GM19463 (cell line): ENCODE data around the gene HDAC9.

ENCODE experiments used
- ATAC-seq: cut with Tn5 transposase; IDR thresholded peaks from one replicate; pipeline ENCODE4 v1.9.1; 2021; ENCODE audit warnings: mild to moderate bottlenecking, moderate library complexity; ENCODE audit not compliant: unreplicated experiment

The HDAC9 gene

DNA sequence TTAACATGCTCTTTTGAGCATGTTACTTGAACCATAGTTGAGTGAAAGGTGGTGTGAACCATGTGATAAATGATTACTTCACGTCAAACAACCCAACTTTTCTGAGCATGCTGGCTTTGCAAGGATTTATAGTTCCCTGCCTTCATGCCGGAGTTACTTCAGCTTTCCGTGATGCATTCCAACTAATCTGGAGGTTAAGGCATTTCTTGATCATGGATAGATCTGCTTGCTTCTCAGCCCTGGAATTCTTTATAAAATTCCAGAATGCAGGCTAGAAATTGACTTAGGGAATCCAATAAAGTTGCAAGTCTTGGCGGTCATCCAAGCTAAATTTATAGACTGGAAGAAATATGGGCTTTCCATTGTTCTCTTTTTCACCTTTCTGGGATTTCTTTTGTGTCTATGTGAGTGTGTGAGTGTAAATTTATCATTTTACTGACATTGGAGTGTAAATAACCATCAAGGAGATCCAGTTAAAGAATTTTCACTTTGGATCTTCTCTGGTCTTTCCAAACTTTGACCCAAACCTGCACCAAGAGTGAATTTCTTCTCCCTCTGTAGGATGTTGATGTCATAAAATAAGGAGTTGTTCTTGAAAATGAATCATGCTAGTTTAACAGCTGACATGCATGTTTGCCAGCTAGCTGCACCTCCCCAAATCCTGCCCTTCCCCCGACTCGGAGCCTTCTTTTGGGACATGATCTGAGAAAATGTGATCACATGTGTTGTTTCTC lies 332.9 kb downstream of the HDAC9 start:
- ATAC-seq, result no peak

DNA sequence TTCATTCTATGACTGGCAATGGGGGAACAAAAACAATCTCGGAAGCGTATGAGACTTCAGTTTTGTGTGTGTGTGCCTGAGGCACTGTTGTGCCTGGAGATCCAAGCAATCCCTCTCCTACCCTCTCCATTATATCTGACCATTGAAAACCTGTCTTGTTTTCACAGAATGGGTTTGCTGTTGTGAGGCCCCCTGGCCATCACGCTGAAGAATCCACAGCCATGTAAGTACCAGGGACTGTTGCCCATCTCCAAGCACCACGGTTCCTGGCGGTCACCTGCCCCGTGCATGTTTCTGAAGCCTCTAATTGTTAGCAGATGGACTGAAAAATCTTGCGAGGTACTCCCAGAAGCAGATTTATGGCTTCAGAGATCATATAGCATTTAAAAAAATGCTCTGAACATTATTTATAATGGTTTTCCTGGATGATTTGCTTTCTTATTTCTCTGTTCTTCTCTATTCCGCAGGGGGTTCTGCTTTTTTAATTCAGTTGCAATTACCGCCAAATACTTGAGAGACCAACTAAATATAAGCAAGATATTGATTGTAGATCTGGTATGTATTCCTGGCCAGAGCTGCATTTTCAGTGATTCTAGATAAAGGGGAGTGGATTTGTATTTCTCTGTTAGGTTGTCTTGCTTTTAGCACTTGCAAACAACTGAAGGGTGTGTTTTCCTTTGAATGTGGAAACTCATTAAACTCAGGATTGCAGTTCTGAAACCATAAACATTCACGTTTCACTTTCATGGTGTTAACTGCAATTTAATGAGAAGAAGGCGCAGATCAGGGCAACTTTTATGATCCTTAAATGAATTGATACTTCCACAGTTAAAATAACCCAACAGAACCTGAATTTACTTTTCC lies 333.7 kb downstream of the HDAC9 start:
- ATAC-seq, result no peak

DNA sequence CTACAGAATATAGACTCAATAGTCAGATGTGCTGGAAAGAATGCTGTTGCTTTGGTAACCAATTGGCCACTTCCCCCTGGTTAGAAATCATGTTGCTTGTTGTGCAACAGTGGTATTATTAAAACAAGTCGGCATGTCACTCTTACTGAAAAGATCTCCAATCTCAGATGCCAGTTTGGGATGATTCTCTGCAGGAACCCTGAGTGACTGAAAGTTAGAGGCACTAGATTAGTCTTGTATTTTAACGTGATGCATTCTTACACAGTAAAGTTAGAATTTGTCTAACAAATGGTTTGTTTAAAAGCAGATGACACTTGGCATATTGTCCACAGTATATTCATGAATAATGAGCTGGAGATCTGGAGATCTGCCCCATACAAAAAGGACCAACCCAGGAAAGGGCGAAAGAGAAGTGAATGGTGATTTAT lies 334.3 kb downstream of the HDAC9 start:
- no peak for ATAC-seq

DNA sequence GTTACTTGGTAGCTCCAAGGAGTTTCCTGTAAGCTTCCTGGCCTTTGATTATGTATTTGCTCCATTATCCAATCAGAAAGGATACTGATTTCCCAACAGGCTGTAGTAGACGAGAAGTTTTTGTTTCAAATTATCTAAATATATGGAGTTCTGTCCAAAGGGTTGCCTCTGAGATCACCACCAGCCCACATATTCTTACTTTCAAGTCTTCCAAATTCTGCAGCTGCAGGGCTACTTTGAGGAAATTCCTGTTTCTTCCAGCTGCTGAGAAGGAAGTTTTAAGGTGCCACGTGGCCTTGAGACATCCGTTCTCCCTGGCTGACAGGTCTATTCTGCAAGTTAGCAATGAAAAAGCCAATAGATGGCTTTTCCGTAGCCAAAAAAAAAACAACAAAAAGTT lies 335.9 kb downstream of the HDAC9 start:
- no peak for ATAC-seq

DNA sequence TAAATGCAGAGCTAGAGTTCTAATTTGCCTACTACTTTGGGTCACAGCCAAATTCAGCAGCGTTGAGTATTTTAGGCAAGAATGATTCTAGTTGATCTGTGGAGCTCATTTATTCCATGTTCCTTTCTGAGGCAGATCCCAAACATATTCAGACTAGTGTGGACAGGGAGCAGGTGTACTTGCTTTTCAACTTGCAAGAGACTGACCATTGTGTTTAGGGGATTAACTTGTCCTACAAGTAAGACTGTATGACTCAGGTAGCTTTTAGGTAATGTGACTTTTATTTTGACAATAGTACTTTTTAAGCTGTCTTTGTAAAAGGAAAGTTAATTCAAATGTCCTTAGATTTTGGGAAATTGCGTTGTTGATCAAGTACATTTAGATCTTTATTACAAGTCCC lies 336.4 kb downstream of the HDAC9 start:
- no peak for ATAC-seq

DNA sequence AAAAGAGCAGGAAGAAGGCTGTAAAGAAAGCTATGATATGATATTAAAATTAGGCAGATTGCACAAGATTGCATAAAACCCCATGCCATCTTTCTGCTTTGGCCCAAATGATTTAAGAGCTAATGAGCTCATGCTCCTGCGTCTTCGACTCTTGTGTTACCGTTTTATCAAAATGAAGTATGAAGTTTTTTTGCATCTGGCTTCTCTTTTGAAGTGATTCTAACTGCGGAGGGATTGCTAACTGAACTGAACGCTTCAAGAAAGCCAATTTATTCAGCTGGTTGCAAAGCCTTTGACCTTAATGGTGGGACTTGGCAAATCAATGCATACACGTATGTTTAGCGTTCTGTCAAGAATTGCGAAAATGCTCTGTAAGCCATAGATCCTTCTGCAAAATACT lies 339.0 kb downstream of the HDAC9 start:
- no peak for ATAC-seq

DNA sequence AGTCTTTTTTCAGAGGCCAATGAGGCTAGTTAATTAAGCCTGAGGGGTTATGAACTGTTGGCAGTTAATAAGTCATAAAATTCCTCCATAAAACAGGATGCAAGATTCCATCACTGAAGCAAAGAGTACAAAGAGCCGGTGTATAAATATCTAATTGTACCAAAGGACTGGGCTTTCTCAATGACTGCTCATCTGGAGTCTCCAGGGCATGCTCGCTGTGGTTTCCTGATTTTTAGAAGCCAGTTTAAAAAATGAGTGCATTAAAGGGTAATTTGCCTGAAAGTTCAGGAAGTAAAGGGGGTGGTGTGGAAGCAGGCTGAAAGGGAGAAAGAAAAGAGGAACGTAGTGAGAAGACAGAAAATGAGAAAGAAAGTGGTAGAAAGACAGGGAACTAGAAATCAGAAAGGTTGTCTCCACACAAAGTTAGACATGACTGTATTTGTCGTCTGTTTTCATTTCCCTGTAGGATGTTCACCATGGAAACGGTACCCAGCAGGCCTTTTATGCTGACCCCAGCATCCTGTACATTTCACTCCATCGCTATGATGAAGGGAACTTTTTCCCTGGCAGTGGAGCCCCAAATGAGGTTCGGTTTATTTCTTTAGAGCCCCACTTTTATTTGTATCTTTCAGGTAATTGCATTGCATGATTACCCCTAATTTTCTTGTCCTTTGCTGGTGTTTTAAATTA lies 339.6 kb downstream of the HDAC9 start:
- no peak for ATAC-seq

DNA sequence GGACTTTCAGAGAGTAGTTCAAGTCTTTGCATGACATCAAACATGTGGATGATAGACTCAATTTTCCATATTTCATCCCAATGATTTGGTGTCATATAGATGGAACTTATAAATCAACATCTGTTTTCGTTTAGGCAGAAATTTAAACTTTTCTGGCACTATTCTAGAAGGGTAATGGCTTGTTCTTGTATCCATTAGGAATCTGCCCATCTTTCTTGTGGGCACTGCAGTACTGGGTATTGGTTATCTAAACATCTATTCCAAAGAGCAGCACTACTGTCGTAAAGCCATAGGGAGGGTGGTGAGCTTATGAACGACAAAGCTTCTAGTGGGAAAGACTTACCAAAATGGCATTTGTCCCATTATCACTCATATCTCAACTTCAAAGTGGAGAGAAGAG lies 348.4 kb downstream of the HDAC9 start:
- ATAC-seq, result no peak

DNA sequence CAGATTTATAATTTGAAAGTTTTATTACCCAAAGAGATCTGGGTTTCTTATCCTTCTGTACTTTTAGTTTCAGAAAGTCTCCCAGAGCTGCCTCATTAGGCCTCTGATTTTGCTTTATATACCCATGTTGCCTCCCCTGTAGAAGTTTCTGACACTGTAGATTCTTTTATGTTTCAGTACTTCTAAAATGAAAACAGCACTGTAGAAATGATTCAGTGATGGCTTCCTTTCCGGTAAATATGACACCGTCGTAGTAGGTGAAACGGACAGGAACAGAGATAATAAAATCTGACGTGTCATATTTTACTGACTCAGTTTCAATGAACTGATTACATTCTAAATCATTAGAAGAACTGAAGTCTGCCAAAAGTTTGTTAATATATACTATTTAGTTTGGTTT lies 349.2 kb downstream of the HDAC9 start:
- ATAC-seq, result no peak

DNA sequence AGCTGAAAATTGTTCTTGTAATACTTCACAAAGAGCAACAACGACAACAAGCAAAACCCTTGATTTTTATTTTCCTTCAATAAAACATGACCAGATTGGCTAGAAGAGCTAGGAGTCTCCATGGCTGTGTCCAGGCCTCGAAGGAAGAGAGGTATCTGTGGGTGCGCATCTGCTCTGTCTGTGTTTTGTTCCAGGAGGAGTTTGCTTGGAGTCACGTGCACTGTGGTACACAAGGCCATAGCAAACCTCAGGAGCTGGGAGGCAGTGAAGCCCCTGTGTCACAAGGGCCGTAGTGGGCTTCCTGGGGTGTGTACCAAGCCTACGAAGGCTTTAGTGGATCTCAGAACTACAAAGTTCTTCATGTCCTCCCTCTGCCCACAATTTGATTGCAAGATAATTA lies 350.2 kb downstream of the HDAC9 start:
- ATAC-seq, result no peak

DNA sequence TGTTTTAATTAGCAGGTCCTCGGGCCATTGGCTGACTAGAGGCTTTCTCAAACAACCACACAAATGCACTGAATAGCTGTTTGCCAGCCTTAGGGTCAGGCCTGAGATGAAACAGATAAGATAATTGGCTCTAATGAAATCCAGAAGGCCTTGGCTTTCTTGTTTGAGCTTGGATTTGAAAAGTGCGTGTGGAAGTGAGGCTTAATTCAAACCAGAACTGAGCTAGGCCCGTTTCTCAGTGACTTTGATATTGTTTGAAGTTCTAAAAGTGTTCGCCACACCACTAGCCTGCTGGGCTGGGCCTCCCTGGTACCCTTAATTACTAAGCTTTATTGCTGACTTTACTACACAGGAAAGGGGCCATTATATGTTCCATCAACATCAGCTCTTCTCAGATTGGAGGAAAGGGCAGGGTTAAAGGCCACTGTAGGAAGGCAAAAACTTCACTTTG lies 351.2 kb downstream of the HDAC9 start:
- no peak for ATAC-seq

DNA sequence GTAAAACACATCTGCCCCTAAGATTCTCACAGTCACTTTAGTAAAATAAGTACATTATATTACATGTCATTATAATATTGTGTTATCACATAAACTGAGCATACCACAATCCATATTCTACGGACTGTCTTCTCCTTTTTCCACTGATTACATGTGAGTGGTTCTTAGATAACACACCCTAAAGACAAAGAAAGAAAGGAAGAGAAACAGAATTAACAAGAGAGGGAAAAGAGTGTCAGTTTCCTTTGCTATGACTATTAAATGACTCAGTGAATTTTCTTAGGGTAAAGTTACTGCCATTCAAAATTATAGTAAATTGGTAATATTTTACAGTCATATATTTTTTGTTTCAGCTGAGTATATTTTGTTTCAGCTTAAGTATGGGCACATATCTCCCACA lies 353.6 kb downstream of the HDAC9 start:
- no peak for ATAC-seq

DNA sequence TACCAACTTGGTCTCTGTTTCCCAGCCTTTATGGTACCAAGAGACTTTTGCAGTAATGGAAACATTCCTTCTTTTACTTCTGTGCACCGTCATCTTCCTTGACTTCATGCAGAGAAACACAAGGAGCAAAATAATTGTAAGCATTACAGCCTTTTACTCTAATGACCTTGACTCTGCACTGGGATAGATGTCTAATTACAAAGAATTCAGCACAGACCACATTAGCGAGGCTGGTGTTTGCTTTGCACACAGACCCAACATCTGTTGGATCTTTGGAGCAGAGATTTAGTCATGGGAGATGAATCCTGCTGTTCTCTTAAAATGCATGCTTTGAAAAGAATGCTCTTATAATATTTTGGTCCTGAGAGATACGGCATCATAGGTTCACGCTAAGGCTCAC lies 360.2 kb downstream of the HDAC9 start:
- no peak for ATAC-seq

DNA sequence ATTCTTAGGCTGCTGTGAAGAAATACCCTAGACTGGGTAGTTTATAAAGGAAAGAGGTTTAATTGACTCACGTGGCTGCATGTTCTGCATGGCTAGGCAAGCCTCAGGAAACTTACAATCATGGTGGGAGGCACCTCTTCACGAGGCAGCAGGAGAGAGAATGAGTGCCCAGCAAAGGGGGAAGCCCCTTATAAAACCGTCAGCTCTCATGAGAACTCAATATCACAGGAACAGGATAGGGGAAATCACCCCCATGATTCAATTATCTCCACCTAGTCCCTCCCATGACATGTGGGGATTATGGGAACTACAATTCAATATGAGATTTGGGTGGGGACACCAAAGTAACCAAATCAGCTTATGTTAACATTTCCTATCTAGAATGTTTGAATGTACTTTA lies 362.7 kb downstream of the HDAC9 start:
- ATAC-seq, result no peak

DNA sequence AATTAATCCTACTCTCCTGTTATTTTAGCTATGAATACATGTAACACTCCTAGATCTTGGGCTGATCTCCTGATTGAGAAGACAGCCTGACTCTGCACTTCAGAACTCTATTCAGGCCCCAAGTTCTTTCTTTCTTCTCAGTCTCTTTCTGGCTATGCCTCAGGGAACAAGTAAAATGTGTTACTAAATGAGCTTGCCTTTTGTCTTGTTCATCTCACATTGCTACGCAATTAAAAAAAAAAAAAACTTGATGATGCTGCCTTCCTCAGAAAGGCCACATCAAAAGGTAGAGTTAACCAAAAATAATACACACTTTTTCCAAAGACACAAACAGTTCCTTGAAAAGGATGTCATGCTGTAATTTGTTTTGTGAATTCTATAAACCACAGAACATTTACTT lies 363.8 kb downstream of the HDAC9 start:
- no peak for ATAC-seq

DNA sequence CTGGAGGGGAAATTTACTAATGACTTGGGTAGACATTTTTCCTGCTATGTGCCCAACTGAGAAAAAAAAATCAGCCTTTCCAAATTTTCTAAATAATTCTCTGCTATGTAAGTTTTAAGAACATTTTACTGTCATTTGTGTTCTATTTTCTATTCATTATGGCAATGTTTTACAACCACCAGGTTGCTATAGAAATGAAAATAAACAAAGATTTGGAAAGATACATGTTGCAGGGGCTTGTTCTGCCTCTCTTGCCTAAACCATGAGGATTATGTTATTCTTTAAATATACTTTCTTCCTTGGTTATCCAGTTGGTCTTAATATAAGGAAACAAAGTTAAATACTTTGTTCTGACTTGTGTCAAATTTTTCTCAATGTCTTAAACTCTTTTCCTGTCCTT lies 364.7 kb downstream of the HDAC9 start:
- ATAC-seq, result no peak

DNA sequence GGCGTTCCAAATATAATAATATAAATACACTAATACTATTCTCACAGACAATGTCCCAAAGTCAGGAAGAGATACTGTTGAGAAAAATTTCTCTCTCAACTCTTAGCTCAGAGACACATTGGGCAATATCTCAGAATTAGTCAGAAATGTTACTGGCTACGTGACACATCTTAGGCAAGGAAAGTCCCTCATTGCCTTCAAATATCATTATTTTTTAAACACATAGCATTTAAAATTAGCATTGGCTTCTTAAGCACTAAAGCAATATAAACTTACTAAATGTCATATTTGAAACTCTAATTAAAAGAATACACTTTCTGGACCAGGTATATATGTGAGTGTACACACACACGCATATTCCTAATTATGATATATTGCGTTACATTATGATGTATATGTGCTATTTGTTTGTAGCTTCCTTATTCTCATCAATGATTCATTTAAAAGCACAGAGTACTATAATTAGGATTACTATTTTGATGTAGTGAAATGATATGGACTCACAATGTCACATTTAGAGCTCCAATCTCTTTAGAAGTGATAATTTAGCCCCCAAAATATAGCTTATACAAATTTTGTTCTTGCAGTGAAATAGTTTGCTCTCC lies 366.1 kb downstream of the HDAC9 start:
- ATAC-seq, result peak; percentile 82

DNA sequence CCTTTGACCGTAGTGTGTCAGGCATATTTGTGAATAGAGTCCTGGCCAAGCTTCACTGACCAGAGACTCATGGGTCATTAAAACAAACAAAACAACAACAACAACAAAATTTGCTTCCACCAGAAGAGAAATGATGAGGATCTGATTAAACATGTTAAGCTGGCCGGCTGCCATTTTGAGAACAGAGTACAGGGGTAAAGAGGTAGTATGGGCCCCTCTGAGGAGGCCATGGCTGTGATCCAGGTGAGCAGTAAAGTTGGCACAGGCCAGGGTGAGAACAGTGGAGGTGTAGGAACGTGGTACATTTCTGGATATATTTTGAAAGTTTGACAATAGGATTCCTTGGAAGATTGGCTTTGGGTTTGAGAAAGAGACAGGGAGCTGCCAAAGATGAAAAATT lies 369.4 kb downstream of the HDAC9 start:
- ATAC-seq, result no peak

DNA sequence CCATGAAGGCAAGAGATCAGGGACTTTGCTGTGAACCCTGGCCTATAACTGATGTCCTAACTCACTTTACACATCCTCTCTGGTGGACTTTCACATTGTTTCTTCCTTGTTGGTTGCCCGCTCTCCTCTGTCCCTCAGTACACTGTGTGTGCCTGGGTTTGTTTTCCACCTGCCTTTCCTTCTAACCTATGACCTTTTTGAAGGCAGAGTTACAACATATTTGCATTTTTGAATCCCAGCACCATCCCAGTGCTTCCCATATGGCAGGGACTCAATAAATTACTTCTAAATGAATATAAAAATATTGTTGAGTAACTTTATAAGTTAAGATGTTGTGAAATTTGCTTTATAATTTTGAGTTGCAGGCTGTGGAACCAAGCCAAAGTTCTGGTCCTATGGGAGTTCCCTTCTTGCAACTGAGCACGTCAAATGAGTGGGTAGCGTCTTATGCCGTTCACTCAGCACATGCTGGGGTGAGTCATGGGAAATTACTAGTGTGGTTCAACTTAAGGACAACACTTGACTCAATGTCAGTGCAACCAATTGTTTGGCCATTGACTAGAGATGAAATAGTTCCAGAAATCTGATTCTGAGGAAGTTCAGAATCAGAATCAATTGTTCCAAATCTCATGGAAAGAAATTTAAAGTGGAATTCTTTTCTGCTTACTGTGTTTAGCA lies 370.9 kb downstream of the HDAC9 start:
- ATAC-seq, result peak; percentile 94

DNA sequence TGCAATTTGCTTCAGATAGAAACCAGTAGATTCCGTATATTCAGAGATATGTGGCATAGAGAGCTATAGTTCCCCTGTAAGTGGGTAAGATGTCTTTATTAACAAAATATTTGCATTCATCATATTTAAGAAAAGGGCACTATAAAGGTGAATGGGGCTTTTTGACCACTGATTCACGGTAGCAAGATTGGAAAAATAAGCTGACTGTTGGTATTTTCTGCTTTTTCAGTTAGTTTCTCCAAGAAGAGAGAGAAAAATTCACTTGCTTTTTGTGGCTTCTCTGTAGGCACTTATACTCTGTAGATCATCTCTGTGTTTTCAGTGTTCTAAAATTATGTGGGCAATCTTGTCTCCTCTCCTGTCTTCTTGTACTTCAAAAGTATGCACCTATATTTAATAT lies 376.8 kb downstream of the HDAC9 start:
- ATAC-seq, result no peak
